Fibroblast of upper back skin (primary cell): Measurements from ENCODE around the gene CLASP1.
A peak's percentile ranks its signal among the peaks of the same experiment; 100 is the strongest.
"Not testable (repeated sequence)": the region's sequence is repeated elsewhere in the genome, so short reads cannot be mapped to it uniquely, and the experiment has no call there.

Experiments used
- DNase-seq: peaks from one replicate; pipeline ENCODE4 v3.0.0-alpha.2; 2013

Gene CLASP1

DNA sequence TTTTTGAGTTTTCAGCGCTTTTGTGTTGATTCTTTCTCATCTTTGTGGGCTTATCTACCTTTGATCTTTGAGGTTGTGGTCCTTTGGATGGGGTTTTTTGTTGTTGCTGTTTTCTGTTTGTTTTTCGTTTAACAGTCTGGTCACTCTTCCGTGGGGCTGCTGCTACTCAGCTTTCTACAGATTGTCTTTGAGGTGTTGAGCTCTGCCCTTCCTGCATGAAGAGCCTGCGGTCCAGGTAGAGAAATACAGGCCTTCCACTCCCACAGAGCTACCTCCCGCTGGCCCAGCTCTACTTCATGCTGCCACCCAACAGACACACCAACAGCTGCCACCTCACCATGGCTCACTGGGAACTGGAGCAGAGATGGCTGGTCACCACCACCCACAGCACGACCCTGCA is 180.3 kb downstream of the CLASP1 start:
- no peak for DNase-seq

DNA sequence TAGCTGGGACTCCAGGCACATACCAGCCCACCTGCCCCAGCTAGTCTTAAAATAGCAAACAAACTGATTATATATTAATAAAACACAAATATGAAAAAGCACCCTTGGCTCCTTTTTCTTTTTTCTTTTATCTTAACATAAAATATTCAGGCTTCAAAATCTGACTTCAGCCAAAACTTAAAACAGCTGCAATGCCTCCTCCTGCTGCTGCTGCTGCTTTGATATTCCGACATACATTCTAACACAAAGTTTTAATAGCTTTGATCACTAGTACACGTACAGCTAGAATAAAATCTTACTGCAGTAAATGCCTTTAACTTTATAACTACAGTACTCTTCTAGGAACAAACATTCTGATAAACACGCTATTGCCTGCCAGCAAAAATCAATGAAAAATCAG is 190.0 kb downstream of the CLASP1 start:
- DNase-seq: no peak

DNA sequence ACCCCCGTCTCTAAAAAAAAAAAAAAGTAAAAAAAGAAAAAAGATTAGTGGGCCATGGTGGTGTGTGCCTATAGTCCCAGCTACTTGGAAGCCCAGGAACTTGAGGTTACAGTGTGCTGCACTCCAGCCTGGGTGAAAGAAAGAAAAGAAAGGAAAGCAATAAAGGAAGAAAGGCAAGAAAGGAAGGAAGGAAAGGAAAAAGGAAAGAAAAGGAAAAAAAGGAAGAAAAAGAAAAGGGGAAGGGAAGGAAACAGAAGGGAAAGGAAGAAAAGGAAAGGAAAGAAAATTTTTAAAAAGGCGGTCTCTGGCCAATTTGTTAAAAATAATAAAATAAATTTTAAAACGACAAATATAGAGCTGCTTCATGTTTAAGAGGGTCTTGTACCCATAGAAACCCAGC is 192.9 kb downstream of the CLASP1 start:
- no peak for DNase-seq

DNA sequence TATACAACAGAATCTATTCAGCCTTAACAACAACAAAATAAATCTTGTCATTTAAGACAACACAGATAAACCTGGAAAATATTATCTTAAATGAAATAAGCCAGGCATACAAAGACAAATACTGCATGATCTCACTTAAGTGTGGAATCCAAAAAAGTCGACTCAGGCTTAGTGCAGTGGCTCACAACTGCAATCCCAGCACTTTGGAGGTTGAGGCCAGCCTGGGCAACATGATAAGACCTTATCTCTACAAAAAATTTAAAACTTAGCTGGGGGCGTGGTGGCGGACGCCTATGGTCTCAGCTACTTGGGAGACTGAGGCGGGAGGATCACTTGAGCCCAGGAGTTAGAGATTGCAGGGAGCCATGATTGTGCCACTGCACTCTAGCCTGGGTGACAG is 193.8 kb downstream of the CLASP1 start:
- DNase-seq: no peak

DNA sequence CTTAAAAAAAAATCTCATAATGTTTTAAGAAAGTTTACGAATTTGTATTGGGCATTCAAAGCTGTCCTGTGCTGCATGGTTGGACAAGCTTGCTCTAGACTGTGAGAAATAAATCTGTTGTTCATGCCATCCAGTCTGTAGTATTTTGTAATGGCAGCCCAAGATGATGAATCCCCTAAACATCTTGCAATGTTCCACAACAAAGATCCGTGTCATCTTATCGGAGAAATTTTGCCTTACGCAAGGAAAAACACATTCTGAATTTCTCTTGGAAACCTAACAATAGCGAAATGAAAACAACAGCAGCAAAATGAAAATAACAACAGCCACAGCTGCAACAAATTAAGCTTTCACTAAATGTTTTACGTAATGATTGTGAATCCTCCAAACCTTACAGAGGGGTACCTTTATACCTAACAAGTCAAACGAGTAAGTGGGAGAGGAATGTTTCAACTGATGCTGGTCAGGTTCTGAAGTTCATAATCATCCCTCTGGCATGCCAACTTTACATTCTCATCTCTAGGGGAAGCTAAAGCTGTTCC is 194.6 kb downstream of the CLASP1 start:
- no peak for DNase-seq

DNA sequence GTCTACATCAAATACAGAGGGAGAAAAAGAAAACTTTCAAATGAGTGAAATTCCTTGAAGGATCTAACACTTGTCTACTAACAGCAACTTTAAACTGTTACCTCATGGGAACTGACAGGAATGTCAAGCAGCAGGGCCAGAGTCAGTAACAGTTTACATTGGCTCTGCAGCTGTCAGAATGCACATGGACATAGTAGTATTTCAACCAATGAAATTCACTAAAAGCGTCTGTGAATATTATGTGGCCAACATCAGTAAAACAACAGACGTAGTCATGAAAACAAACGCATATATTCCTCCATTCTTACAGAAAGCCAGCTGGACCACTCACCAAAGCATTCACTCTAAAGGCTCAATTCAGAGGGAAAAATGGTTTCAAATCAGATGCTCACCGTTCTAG is 197.9 kb downstream of the CLASP1 start:
- no peak for DNase-seq

DNA sequence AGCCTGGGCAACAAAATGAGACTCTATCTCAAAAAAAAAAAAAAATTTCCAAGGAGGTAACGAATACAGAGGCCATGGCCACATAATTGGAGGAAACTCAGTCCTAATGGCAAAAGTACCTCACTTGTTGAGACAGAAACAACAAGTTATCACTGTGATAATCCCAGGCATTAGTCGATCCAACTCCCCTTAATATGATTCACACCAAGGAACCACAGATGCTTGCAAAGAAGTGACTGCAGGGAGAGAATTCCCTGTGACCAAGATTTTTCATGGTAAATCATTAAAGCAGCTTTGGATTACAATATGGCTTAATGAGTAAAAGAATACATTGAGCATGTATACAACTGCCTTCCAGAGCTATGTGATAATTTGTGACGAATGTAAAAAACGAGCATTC is 199.0 kb downstream of the CLASP1 start:
- no peak for DNase-seq

- DNase-seq: no peak
These were observed 202.5 kb downstream of the CLASP1 start for GRCh38 chr2:121446647-121447241.

- DNase-seq: no peak
These were observed 206.4 kb downstream of the CLASP1 start for GRCh38 chr2:121442889-121443288.

DNA sequence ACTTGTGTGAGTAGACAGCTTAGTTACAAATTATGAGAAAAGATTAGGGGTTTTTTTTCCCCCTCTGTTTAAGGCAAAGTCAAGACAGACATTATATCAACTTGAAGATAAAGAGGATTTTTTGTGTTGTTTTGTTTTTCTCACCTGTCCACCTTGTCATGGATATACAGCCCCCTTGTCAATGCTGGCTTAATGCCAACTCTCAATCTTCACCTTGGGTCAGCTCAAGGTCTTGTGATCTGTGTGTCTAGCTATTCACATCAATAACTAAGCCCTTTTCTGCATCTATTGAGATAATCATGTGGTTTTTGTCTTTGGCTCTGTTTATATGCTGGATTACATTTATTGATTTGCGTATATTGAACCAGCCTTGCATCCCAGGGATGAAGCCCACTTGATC is 211.0 kb downstream of the CLASP1 start:
- DNase-seq: not testable (repeated sequence)

DNA sequence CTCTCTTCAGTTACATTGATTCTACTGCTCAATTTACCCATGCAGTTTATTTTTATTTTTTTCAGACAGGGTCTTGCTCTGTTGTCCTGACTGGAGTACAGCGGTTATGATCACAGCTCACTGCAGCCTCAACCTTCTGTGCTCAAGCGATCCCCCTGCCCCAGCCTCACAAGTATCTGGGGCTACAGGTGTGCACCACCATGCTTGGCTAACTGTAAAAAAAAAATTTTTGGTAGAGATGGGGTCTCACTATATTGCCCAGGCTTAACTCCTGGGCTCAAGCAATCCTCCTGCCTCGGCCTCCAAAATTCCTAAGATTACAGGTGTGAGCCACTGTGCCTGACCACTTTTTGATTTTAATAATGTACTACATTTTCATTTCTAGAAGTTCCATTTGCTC is 212.3 kb downstream of the CLASP1 start:
- DNase-seq: no peak

DNA sequence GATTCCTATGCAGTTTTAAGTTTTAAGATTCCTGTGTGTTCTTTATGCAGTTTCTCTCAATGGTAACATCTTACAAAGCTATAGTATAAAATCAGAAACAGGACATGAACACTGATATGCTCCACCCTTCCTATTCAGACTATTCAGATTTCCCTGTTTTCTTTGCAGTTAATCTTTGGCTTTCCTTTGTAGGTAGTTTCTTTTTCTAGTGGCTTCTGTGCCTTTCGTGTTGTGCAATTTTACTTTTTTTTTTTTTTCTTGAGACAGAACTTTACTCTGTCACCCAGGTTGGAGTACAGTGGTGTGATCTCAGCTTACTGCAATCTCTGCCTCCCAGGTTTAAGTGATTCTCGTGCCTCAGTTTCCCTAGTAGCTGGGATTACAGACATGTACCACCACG is 213.5 kb downstream of the CLASP1 start:
- no peak for DNase-seq

GRCh38 chr2:121431214-121431613 is 218.0 kb downstream of the CLASP1 start:
- no peak for DNase-seq

GRCh38 chr2:121429927-121430520 is 219.2 kb downstream of the CLASP1 start:
- DNase-seq: no peak

- peak; percentile 7 for DNase-seq
These were observed 220.0 kb downstream of the CLASP1 start for GRCh38 chr2:121429119-121429903.

DNA sequence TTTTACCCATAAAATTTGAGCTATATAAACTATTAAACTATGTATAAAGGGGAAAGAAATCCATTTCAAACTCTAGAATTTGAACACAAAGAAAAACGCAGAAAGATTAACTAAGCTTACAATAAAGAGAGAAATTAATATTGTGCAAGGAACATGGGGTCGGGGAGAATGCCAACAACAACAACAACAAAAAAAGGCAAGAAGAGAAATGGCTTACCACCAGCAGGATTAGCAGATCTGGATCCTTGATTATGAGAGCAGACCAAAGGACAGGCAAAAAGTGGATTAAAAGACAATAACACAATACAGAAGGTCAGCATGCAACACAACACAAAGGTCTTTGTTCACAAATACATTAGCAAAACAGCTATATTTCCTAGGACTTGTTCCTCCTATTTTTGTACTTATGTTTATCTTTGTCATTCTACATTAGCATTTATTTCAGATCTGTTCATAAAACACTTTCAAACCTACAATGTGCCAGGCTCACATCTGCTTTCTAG is 222.0 kb downstream of the CLASP1 start:
- no peak for DNase-seq

DNA sequence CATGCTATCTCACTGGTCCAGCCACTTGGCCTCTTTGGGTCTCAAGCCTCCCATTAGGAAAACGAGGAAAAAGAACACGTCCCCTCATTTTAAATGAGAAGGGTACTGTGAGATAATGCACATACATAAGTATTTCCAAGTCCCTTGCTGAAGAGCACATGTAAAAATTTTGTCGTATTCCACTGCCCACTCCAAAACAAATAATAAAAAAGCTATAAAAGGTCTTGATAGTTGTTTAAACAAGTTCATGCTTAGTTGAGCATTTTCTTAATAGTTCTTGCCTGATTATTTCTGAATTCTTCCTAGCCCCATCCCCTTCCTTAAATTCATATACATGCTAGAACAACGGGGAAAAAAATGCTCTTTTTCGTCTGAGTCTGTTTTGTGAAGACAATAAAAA is 228.8 kb downstream of the CLASP1 start:
- no peak for DNase-seq

DNA sequence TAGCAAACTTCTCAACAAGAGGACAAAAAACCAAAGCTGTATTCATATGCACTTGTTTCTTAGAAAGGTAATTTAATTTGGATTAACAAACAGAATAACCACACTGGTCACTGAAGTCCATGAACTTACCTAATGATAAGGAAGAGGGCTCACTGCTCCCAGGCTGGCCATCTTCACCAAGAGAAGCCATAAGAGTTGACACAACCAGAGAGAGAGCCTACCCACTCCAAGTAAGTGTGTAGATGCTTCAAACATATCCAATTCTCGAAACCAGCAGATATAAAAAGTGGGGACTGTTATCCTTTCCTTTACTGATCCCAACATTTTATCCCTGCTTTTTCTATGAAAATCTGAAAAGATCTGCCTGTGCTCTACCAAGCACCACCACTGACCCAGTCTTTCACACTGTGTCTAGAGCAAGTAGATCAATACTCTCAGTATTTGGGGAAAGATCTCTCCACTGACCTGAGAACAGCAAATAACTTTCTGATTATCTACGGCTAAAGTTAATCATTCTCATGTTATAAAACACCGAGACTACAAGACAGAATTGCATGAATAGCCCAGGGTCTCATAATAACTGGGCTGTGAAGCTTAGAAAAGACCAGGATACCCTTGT is 230.1 kb downstream of the CLASP1 start:
- no peak for DNase-seq

GRCh38 chr2:121418494-121419058 is 230.7 kb downstream of the CLASP1 start:
- DNase-seq: no peak

DNA sequence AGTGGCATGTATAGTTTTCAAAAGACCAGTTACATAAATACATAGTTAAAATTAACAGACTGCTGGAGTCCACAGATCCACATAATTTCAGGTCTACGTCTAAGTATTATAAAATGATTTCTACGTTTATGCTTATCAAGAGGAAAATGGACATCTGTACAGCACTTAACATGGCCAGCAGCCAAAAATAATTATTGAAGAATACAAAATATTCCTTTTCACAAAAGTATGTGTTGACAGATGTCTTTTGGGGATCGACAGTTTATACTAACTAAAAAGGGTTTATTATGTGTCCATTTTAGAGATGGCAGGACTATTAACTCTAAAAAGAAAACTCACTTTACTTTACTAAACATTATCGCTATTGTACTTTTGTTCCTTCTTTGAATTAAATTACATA is 231.4 kb downstream of the CLASP1 start:
- DNase-seq: no peak

DNA sequence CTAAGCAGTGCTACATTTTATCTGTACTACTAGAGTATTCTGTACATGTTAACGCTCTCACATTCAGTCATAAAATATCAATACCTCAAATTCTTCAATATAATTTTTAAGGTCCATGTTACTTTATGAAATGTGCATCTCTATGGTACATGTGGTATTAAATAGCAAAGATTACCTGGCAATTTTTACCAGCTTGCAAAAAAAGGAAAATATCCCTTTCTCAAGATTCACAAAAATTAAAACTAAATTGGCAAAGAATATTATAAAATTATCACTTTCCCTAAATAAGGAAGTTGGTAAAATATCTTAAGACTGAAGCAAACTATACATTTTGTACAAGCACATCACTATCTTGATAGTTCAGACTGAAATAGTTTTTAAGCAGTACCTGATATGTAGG is 233.5 kb downstream of the CLASP1 start:
- DNase-seq: no peak

DNA sequence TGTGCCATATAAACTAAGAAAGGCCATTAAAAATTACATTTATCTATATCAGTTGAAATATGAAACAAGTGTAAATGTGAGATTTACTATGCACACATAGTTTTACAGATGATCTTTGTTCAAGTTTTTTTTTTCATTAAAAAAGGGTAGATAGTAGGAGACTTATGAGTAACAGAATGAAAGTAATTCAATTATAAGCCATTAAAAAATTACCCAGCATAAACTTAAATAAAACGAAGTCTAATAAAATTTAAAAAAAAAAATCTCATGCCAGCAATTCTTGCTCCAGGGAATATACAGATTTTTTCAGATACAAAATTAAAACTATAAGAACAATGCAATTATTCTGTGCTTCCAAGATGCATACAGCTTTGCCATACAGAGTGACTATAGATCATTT is 236.9 kb downstream of the CLASP1 start:
- DNase-seq: no peak

GRCh38 chr2:121409966-121410365 is 239.3 kb downstream of the CLASP1 start:
- DNase-seq: no peak
